Measurements from ENCODE around the gene ZNF282.
"Not testable (repeated sequence)": the region's sequence is repeated elsewhere in the genome, so short reads cannot be mapped to it uniquely, and the experiment has no call there.

ZNF282 gene

GRCh38 chr7:149223176-149223575 lies 27.8 kb downstream of the ZNF282 start:
- DNase-seq (ENCODE audit: low read depth in 4 of 4, low spot score in 1 of 4) = no peak

DNA sequence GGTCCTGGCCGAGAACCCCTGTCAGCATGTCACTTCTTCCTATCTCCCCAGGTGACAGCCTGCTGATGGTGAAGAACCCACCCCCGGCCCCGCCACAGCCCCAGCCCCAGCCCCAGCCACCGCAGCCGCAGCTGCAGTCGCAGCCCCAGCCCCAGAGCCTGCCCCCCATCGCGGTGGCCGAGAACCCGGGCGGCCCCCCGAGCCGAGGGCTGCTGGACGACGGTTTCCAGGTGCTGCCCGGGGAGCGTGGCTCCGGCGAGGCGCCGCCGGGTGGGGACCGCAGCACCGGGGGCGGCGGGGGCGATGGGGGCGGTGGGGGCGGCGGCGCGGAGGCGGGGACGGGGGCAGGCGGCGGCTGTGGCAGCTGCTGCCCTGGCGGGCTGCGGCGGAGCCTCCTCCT lies 28.4 kb downstream of the ZNF282 start:
- DNase-seq (ENCODE audit: low read depth in 4 of 4, low spot score in 1 of 4) = no peak

GRCh38 chr7:149224352-149224751 lies 29.0 kb downstream of the ZNF282 start:
- DNase-seq (ENCODE audit: low read depth in 4 of 4, low spot score in 1 of 4) = no peak

- no peak for DNase-seq (ENCODE audit: low read depth in 4 of 4, low spot score in 1 of 4)
These were observed 29.8 kb downstream of the ZNF282 start for GRCh38 chr7:149225106-149225505.

GRCh38 chr7:149225656-149226055 lies 30.3 kb downstream of the ZNF282 start:
- DNase-seq (ENCODE audit: low read depth in 4 of 4, low spot score in 1 of 4) = no peak

GRCh38 chr7:149226366-149226765 lies 31.0 kb downstream of the ZNF282 start:
- not testable (repeated sequence) for DNase-seq (ENCODE audit: low read depth in 4 of 4, low spot score in 1 of 4)

- no peak for DNase-seq (ENCODE audit: low read depth in 4 of 4, low spot score in 1 of 4)
These were observed 31.6 kb downstream of the ZNF282 start for GRCh38 chr7:149226840-149227494.

DNA sequence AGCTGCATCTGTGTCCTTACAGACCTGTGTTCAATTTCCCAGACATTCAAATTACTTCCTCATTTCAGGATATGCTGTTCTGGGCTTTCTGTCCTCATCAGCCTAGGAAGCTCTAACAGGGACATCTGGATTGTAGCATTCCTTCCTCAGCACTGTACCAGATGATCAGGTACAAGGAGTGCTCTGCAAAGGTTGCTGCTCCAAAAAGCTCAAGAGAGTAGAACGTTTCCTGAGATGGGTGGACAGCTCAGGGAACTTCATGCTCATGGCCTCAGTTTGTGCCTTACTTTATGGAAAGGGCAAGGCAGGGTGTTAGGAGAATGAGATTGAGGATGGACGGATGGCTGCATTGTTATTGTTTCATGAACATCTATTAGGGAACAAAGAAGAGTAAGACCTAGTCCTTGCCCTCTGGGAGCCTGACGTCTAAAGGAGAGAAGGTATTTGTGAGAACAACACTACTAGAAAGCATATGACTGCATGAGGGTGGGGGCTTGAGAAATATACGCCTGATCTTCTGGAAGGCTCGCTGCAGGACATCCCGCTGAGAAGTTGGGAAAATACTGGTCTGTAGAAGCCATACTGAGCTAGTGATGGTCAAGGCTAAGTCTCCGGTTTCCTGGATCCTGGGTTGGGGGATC lies 33.6 kb downstream of the ZNF282 start:
- DNase-seq (ENCODE audit: low read depth in 4 of 4, low spot score in 1 of 4) = no peak

DNA sequence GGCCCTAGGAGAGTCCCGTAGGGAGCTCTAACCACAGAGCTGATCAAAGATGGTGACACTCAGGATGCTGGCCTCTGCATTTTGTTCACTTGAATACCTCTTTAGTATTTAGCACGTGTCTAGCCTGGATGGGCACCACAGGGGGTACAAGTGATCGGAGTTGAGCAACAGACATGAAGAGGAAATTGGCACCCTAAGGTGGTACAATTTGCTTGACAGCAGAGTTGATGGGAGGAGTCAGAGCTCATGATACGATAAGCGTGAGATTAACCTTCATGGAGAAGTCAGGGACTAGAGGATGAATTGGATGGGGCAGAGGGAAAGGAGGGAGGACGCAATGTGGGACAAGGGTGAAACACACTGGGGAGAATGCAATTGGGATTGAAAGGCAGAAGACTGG lies 34.2 kb downstream of the ZNF282 start:
- no peak for DNase-seq (ENCODE audit: low read depth in 4 of 4, low spot score in 1 of 4)

DNA sequence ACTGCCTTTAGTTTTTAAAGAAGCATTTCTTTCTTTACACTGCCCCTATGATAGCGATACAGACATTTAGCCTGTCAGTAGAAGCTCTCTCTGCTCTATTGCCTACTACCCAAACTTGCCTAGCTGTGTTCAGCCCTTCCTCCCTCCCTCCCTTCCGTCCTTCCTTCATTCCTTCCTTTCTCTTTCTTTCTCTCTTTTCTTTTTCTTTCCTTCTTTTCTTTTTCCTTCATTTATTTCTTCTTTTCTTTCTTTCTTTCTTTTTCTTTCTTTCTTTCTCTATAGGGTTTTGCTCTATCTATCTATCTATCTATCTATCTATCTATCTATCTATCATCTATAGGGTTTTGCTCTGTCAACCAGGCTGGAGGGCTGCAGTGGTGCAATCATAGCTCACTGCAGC lies 37.0 kb downstream of the ZNF282 start:
- no peak for DNase-seq (ENCODE audit: low read depth in 4 of 4, low spot score in 1 of 4)

DNA sequence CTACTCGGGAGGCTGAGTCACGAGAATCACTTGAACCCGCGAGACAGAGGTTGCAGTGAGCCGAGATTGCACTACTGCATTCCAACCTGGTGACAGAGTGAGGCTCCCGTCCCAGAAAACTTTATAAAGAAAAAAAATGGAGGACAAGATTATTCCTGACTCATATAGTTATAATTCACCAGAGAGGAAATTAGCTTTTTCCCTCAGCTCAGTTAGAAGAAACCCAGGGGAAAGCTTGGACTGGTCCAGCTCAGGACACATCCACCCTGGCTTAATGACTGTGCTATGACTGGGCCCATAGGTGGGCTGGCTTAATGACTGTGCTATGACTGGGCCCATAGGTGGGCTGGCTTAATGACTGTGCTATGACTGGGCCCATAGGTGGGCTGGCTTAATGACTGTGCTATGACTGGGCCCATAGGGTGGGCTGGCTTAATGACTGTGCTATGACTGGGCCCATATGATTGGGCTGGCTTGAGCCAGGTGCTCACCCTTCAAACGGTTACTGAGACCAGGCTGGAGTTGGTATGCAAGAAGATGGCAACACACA lies 38.4 kb downstream of the ZNF282 start:
- not testable (repeated sequence) for DNase-seq (ENCODE audit: low read depth in 4 of 4, low spot score in 1 of 4)

DNA sequence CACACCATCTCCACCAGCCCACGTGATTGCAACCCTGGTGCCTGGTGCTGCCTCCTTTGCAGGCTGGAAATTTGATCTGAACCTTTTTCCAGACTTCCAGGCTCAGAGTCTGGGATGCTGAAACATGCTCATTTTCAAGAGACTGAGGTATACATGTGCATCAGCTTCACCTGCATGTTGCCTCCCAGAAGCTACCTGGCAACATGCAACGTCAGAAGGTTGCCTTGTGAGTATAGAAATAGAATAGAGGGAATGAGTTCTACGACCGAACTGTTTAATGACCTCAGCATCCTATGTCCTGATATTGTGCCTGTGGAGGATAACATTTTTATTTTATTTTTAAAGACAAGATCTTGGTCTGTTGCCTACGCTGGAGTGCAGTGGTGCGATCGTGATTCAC lies 42.2 kb downstream of the ZNF282 start:
- no peak for DNase-seq (ENCODE audit: low read depth in 4 of 4, low spot score in 1 of 4)

GRCh38 chr7:149238051-149238450 lies 42.7 kb downstream of the ZNF282 start:
- no peak for DNase-seq (ENCODE audit: low read depth in 4 of 4, low spot score in 1 of 4)

GRCh38 chr7:149239345-149240143 lies 44.2 kb downstream of the ZNF282 start, which contains the start of gene ZNF212:
Gene ZNF212 (plus strand): TSS chr7:149239651. CDS start chr7:149239779, 128 bp downstream.
- peak; percentile 77 to 86 (median 80) for DNase-seq (ENCODE audit: low read depth in 4 of 4, low spot score in 1 of 4)

DNA sequence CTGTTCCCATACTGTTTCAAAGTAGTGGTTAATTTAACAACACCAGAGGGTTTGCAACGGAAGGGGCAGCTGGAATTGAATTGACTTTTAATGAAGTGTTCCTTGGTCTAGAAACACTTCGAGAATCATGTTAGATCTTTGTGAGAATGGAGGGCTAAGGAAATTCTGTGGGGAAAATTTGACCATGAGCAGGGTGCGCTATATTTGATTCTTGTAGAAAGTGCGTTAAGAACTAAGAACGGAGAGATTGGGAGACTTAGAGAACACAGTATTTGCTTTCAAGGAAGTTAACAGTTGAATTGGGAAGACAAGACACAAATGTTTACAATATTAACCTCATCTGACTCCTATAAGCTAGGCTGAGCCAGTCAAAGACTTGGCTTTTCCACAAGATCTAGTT lies 45.3 kb downstream of the ZNF282 start:
- no peak for DNase-seq (ENCODE audit: low read depth in 4 of 4, low spot score in 1 of 4)

DNA sequence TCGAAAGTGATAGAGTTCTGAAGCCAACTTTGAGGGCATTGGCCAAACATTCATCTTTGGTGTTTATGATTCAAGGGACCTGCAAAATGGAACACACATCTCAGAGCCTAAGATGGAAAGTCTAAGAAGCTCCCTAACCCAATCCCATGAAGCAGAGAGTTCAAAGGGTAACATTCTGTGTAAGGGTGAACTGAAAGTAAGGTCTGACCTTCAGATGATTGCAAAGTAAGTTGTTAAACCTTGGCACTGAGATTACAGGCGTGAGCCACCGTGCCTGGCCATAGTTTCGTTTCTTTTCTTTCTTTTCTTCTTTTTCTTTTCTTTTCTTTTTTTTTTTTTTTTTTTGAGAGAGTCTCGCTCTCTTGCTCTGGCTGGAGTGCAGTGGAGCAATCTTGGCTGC lies 46.4 kb downstream of the ZNF282 start:
- DNase-seq (ENCODE audit: low read depth in 4 of 4, low spot score in 1 of 4) = no peak

DNA sequence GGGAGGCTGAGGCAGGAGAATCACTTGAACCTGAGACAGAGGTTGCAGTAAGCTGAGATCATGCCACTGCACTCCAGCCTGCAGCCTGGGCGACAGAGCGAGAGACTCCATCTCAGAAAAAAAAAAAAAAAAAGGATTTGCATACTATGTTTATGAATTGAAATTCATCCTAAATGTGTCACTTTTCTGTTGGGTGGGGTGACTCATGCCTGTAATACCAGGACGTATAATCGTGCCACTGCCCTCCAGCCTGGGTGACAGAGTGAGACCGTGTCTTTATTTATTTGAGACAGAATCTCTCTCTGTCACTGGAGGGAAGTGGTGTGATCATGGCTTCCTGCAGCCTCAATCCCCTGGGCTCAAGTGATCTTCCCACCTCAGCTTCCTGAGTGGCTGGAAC lies 49.9 kb downstream of the ZNF282 start:
- peak in 2 of 4 experiments; percentile 30 to 52 for DNase-seq (ENCODE audit: low read depth in 4 of 4, low spot score in 1 of 4)

DNA sequence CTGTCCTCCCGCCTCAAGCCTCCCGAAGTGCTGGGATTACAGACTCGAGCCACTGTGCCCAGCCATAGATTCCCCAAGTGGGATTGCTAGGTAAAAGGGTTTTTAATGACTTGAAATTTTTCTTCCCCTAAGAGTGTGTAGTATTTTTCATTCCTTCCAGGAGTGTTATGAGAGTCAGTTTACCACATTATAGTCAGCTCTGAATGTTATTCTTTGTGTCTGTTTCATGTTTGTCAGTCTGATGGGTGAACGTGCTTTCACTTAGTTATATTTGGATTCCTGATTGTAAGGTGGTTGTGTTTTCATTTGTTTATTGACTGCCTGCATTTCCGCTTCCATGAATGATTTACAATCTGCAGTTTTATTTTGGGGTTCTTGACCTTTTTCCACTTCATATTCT lies 50.4 kb downstream of the ZNF282 start:
- DNase-seq (ENCODE audit: low read depth in 4 of 4, low spot score in 1 of 4) = no peak

DNA sequence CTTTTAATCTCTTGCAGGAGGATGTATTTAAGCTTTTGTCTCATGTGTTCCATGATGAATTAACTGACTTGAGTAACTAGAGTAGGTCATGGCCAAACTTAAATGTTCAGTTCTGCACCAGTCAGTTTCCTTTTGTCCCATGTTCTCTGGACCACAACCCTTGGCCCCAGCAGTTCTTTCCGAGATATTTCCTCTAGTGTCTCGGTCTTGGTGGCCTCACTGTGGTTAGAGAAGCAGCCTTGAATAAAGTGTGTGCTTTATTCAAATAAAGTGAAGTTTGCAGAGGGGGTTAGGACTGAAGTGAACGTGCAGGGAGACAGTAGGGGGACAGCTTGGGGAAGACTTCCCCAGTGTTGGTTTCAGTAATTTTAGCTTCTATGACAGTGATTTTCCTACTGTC lies 53.4 kb downstream of the ZNF282 start:
- DNase-seq (ENCODE audit: low read depth in 4 of 4, low spot score in 1 of 4) = peak in 1 of 4 experiments; percentile 49

DNA sequence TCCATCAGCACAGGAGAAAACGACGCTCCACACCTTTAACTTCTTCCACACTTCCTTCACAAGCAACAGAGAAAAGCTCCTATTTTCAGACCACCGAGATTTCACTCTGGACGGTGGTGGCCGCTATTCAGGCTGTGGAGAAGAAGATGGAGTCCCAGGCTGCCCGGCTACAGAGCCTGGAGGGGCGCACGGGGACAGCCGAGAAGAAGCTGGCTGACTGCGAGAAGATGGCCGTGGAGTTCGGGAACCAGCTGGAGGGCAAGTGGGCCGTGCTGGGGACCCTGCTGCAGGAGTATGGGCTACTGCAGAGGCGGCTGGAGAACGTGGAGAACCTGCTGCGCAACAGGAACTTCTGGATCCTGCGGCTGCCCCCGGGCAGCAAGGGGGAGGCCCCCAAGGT lies 54.8 kb downstream of the ZNF282 start:
- not testable (repeated sequence) for DNase-seq (ENCODE audit: low read depth in 4 of 4, low spot score in 1 of 4)

GRCh38 chr7:149251518-149251917 lies 56.2 kb downstream of the ZNF282 start:
- DNase-seq (ENCODE audit: low read depth in 4 of 4, low spot score in 1 of 4) = not testable (repeated sequence)

- DNase-seq (ENCODE audit: low read depth in 4 of 4, low spot score in 1 of 4) = no peak
These were observed 57.0 kb downstream of the ZNF282 start for GRCh38 chr7:149252378-149252777.

All from stimulated activated CD4-positive, alpha-beta T cell treated with anti-CD3 and anti-CD28 coated beads, Interleukin-1b, Interleukin-23, amount 100 ng/mL, for 24 hours (primary cell).